ENCODE measurements around the gene FBLN1.

DNA sequence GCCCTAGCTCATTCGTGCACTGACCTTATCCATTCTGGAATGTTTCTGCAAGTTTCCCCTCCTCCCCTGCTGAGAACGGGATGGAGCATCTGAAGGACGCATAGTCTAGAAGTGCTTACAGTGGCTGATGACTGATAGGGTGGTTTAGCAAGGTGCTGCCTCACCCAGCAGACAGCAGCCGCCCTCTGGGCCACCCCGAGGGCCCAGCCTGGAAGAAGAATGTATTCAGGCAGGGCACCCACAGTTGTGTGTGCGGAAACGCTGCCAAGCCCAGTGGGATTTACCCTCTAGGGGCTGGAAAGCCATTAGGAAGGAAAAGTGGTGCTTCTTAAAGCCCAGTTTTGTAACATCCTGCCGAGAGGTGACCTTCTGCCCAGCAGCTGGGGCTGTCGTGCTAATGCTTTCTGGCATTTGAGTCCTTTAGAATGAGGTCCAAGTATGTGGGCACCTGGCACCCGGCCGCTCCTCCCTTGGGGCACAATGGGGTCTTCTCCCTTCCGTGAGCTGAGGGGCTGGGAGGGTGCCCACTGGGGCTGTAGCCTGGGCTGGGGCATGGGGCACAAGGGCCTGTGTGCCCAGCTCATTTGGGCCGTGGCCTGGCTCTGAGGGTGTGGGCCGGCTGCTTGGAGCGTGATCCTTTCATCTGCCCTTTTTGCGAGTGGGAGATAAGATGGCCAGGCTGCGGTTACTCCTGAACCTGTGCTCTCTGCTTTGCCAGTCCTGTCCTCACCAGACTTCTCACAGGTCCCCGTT is 14.4 kb downstream of the FBLN1 start:
- TF ChIP-seq EZH2 (IDR thresholded peaks at IDR 0.05; ENCODE audit: insufficient read depth, poor library complexity, severe bottlenecking) = no peak
- TF ChIP-seq EZH2phosphoT487 (IDR thresholded peaks at IDR 0.05; ENCODE audit: insufficient read depth, low read depth) = no peak

Data from GM23248 (cell line).